GM19043 (cell line): ENCODE data around the gene FAM3B.
"Not testable (repeated sequence)": the region's sequence is repeated elsewhere in the genome, so short reads cannot be mapped to it uniquely, and the experiment has no call there.

Experiments used
- ATAC-seq: cut with Tn5 transposase; IDR thresholded peaks from one replicate; pipeline ENCODE4 v1.9.1; 2021; ENCODE audit warnings: low read depth; ENCODE audit not compliant: unreplicated experiment

FAM3B gene, protein sequence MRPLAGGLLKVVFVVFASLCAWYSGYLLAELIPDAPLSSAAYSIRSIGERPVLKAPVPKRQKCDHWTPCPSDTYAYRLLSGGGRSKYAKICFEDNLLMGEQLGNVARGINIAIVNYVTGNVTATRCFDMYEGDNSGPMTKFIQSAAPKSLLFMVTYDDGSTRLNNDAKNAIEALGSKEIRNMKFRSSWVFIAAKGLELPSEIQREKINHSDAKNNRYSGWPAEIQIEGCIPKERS

DNA sequence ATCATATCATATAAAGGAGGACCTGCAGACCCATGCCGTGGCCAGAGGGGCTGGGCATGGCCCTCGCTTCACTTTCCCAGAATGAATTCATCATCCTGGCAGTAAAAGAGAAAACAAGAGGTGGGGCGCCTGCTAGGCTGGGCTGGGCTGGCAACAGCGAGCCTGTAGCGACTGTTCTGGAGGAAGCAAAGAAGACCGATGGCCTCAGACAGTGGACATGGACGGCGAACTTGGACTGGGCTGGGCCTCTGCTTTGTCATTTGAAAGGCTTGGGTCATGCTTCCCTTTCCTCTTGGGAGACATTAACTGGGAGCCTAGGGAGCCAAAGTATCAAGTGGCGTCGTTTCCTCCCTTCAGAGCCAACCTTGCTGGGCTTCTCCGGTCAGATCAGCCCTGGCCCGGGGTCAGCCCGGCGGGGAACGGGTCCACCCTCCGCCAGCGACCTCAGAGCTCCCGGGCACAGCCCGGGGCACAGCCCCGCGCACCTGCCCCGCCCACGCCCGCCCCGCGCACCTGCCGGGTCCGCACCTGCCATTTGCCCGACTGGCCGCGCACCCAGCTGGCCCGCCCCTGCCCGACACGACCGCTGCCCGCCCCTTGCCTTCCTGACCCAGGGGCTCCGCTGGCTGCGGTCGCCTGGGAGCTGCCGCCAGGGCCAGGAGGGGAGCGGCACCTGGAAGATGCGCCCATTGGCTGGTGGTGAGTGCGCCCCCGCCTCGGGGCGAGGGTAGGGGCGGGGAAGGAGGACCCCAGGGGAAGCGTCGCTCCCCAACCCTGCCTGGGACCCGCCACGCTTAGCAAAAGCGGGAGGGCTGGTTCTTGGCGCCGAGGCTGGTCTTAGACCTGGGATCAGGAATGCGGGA, at the start of gene FAM3B:
TSS of gene FAM3B (plus strand) at position 602 of the 863 bp plus-strand sequence. CDS start at position 681, 79 bp downstream.
- ATAC-seq, result no peak

- ATAC-seq, result no peak
These were observed 49.3 kb upstream of the FAM3B start for GRCh38 chr21:41267346-41267745.

GRCh38 chr21:41269535-41269934, 47.1 kb upstream of the FAM3B start:
- ATAC-seq, result no peak

- no peak for ATAC-seq
These were observed 39.4 kb upstream of the FAM3B start for GRCh38 chr21:41277196-41277595.

- no peak for ATAC-seq
These were observed 38.8 kb upstream of the FAM3B start for GRCh38 chr21:41277846-41278245.

DNA sequence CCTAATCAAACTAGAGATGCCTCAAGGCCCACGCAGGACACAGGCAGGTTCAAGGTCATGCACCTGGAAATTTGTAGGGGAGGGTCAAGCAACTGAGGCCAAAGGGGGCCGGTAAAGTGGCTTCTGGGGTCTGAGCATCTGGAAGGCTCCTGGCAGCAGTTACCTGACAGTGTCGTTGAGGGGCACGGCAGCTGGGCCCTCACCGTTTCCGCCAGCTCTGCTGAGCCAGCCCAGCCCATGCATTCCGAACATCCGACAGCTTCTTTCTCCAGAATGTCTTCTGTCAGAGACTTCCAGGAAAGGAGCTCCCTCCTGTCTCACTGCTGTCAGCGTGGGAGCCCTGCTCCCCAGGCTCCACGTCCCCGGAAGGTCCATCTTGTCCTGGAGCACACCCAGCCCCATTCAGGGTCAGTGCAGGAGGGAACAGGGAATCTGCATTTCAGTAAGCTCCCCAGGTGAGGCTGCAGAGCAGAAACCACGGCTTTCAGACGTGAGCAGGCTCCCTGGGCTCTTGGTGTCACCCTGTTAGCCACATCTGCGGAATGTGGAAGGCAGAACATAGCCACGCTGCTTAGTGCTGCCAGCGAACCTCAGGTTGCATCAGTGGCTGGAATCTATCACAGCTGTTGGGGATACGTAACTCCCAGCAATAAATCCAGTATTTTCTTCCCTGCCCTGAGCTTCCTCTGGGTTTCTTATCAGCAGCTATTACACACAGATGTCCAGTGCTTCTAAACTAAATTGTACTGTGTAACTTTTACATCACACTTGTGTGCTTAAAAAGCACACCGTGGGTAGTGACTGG, 36.3 kb upstream of the FAM3B start:
- no peak for ATAC-seq

DNA sequence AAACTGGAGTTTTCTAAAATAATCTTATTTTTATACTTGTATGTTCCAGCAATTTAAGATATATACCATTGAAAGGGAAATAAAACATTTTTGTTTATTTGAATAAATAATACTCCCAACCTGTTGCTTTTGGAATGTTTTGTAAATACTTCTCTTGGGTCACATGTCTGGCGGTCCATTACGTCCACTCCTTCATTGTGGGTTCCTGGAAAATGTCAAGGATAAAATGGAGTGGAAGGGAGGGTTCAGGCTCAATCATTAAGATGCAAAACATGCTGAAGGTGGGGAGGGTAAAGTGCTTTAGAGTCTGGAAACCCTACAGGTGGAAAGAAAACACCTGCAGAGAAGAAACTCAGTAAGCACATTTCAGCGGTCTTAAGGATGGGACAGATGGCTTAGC, 34.2 kb upstream of the FAM3B start:
- no peak for ATAC-seq

GRCh38 chr21:41283211-41283818, 33.3 kb upstream of the FAM3B start:
- ATAC-seq, result peak; percentile 45

GRCh38 chr21:41289431-41289830, 27.2 kb upstream of the FAM3B start:
- ATAC-seq, result no peak

DNA sequence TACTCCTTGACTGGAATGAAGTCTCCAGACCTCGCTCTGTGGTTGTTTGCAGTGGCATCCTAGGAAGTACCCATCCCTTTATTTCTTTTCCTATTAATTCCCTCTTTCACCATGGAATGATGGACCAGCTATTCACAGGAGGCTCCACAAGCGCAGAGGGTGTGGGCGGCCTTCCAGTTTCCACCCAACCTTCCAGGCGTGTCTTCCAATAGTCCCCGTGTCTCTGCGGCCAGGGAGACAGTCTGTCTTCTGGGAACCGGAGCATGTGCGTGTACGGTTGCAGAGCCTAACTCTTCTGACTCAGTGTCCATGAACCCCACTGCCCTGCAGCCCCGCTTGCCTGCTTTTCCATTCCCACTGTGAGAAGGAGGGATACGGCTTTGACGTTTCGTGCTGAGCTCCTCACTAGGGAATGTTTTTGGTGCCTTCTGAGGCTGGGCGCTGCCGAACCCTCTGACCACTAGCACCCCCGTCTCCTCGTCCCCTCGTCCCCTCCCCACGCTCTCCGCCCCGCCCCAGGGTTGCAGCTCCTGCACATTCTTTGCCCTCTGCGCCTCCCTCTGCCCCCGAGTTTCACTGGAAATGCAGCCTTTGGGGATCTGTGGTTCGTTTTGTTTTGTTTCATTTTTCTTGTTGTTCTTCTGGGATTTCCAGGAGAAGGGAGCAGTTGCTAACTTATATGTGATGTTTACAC, 26.3 kb upstream of the FAM3B start:
- no peak for ATAC-seq

DNA sequence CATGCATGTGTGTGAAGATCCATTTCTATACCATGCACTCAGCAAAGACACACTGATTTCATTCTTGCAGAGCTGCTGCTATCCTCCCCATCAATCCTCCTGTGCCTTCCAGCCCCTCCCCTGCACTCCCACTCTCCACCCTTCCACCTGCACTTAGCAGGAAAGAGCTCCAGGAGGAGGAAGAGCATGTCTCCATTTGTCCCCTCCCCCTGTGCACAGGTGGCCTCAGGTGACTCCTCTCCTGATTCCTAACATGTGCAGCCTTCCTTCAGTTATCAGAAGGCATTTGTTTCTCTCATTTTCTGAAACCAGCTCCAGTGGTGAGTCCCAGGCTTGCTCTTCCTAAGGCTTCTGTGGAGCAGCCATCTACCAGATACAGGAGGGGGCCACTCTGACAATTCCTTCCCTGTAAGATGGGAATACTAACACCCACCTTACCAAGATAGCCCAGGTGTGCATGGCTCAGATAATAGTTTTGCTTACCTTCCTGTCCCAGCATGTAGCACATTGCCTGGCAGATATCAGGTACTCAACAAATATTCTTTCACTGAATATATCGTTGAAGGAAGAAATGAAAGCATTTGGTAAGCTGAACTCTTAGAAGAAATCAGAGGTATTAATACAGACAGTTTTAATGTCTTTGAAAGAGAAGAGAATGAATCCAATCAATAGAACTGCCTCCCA, 21.9 kb upstream of the FAM3B start:
- ATAC-seq, result no peak

DNA sequence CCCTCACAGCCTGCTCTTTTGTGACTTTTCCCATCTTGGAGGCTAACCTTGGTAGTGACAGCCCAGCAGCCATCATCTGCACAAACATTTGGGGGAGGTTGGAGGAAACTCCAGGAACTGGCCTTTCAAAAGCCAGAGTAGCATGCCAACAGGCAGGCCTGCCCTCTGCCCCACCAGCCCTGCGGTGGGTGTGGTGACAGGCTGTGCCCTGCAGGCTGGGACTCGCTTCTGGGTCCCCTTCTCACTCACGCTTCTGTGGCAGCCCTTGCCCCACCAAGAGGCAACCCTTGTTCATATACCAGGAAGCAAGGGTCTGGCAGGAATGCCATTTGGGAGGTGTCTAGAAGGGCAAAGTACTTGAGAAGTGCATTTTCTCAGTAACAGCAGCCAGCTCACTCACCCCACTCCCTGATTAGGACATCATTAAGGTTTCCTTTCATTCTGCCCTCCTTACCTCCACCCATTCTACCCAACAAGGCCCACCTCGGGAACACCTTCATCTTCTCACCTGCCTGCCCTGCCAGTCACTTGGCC, 20.8 kb upstream of the FAM3B start:
- no peak for ATAC-seq

DNA sequence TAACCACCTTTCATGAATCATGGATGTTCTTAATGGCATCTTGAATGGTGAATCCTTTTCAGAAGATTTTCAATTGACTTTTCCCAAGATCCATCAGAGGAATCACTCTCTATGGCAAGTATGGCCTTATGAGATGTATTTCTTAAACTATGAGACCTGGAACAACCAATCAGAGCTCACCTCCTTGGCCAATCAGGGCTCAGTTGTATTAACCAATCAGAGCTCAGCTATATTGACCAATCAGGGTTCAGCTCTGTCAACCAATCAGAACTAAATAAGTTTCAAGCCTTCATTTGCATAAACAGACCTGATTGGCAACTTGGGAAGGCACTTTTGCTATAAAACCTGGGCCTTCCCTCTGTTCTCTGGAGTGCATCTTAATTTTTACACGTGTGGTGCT, 13.6 kb upstream of the FAM3B start:
- ATAC-seq, result no peak

DNA sequence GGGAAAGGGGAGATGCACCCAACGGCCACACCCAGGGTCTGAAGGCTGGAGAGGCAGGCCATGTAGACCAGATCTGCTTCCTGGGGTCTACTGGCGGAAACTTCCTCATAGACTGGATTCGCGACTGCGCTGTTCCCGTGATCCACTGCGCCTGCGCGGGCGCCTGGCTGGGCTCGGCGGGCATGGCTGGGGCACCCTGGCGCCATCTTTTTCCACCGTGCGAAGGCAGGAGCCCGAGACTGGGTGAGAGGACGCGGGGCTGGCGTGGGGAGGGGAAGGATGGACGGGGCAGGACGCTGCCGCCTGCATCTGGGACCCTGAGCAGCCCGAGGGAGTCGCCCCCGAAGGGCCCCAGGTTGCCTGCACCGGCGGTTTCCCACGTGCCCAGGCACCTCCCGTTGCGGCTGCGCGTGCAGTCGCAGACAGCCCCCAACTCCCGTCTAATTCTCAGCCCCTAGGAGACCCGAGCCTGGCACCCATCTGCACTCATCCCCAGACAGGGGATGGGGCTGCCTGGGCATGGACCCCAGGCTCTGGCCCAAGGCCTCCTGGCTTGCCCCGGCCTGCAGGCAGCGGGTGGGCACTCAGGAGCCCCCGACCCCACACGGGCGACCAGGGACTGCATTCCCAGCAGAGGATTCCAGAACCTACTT, 12.4 kb upstream of the FAM3B start:
- ATAC-seq, result no peak

- no peak for ATAC-seq
These were observed 9.4 kb upstream of the FAM3B start for GRCh38 chr21:41307219-41307618.

DNA sequence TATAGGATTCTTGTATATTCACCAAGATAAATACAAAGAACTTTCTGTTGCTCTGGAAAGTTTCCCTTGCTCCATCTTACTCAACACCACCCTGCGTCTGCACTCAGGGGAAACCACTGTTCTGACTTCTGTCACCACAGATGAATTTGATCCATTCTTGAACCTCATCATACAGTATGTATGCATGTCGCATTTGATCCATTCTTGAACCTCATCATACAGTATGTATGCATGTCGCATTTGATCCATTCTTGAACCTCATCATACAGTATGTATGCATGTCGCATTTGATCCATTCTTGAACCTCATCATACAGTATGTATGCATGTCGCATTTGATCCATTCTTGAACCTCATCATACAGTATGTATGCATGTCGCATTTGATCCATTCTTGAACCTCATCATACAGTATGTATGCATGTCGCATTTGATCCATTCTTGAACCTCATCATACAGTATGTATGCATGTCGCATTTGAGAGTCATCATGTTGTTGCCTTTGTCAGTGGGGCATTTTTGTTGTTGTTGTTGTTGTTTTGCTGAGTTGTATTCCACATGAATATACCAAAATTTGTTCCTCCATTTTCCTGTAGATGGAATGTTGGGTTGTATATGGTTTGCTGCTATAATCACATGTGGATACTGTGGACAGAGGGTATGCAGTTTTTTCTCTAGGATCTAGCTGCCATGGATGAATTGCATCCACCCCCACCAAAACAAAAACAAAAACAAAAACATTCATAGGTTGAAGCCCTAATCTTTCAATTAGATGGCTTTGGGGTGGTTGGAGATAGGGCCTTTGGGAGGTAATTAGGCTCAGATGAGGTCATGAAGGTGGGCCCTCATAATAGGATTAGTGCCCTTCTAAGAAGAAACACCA, 3.1 kb upstream of the FAM3B start:
- not testable (repeated sequence) for ATAC-seq

DNA sequence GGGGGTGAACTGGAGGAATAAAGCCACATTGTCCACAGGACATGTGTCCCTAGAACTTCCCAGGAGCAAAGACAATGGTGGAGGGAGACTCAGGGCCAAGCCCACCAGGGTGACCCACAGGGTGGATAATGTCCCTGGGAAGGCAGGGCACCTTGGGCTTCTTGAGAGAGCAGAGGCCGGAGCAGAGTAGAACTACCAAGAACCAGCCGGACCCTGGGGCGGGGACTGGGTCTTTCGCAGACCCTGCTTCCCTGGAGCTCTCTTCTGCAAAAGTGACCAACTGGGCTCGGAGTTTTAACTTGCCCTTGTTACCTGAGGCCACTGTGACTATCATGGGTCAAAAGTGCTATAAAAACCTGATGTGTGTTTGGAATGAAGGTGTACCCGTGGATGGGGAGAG, 875 bp upstream of the FAM3B start:
- no peak for ATAC-seq

DNA sequence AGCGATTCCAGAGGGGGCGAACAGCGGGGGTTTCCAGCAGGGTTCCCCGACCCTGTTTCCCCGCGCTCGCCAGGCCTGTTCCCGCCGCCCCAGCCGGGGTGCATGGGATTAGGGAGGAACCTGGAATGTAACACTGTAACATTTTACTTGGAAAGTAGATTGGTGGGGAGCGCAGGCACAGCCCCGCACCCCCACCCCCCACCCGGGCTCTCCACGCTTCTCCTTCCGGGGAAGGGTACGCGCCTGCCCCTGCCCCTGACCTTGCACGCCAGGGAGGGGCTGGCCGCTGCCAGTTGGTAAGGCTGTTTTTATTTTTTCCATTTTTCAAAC, 427 bp downstream of the FAM3B start:
- ATAC-seq, result no peak
